IMR-90 (cell line): ENCODE measurements around the gene ARF6. TPM values are rescaled to one million over a fixed set of nuclear protein-coding genes. Genes with fewer than 3 reads are reported as not detected.

Experiments used
- ATAC-seq: fragments of 200-7000 bp; cut with Tn5 transposase; 2 replicates; pipeline ENCODE4 v1.9.1; 2020; ENCODE audit warnings: low read depth, mild to moderate bottlenecking, moderate library complexity
- BruUV-seq: library from RNA; stranded (reverse); fragments of 400-500 nt; replicated peaks from 2 replicates; lab custom pipeline; 2021; lab: Mats Ljungman, UMichigan
- CTCF ChIA-PET: fragments of 300-600 bp; formaldehyde crosslinking; extraction: SDS; loops from one replicate; lab custom pipeline; 2021; ENCODE audit warnings: antibody characterized with exemption; lab: Yijun Ruan, JAX
- POLR2A ChIA-PET: fragments of 300-600 bp; sonication (Branson Sonifier 250); formaldehyde crosslinking; loops from one replicate; lab custom pipeline; 2022; ENCODE audit warnings: antibody characterized with exemption; ENCODE audit not compliant: unreplicated experiment; lab: Charles Lee
- DNase-seq: peaks from one replicate; pipeline ENCODE4 v3.0.0; 2013
- H2AFZ ChIP-seq: replicated peaks from 2 replicates; pipeline ENCODE3; 2013; ENCODE audit warnings: low read length, mild to moderate bottlenecking; ENCODE audit not compliant: poor library complexity
- H2AK5ac ChIP-seq: 2 replicates; pipeline ENCODE4 v1.6.1; 2013; ENCODE audit warnings: low read depth, low read length, inconsistent platforms
- H2AK9ac ChIP-seq: replicated peaks from 2 replicates; pipeline ENCODE3; 2013; ENCODE audit warnings: mild to moderate bottlenecking, low read depth, low read length, moderate library complexity; ENCODE audit not compliant: poor library complexity
- H2BK120ac ChIP-seq: 2 replicates; pipeline ENCODE4 v1.6.1; 2013; ENCODE audit warnings: low read depth, low read length, inconsistent platforms
- H2BK15ac ChIP-seq: 3 replicates; pipeline ENCODE4 v1.6.1; 2013; ENCODE audit warnings: low read depth, low read length, inconsistent platforms
- H2BK20ac ChIP-seq: 2 replicates; pipeline ENCODE4 v1.6.1; 2013; ENCODE audit warnings: low read depth, mild to moderate bottlenecking, inconsistent platforms, low read length, moderate library complexity
- H2BK5ac ChIP-seq: 2 replicates; pipeline ENCODE4 v1.6.1; 2013; ENCODE audit warnings: mild to moderate bottlenecking, low read depth, low read length, inconsistent platforms; ENCODE audit not compliant: poor library complexity, severe bottlenecking
- H3K14ac ChIP-seq: replicated peaks from 2 replicates; pipeline ENCODE4 v1.6.1; 2013; ENCODE audit warnings: low read depth, low read length, inconsistent platforms
- H3K18ac ChIP-seq: 2 replicates; pipeline ENCODE4 v1.6.1; 2013; ENCODE audit warnings: low read depth, low read length, control low read depth
- H3K23ac ChIP-seq: 2 replicates; pipeline ENCODE4 v1.6.1; 2013; ENCODE audit warnings: low read depth, low read length, inconsistent platforms
- H3K27ac ChIP-seq: 2 replicates; pipeline ENCODE4 v1.5.1; 2013; ENCODE audit warnings: mild to moderate bottlenecking, control low read depth, low read length; ENCODE audit not compliant: insufficient read depth
- H3K27me3 ChIP-seq: 2 replicates; pipeline ENCODE4 v1.6.1; 2013; ENCODE audit warnings: low read length; ENCODE audit not compliant: control insufficient read depth, insufficient read depth
- H3K36me3 ChIP-seq: 2 replicates; pipeline ENCODE4 v1.6.1; 2013; ENCODE audit warnings: low read length, mixed read lengths; ENCODE audit not compliant: control insufficient read depth, insufficient read depth
- H3K4ac ChIP-seq: 2 replicates; pipeline ENCODE4 v1.6.1; 2013; ENCODE audit warnings: low read depth, low read length, inconsistent platforms
- H3K4me1 ChIP-seq: 2 replicates; pipeline ENCODE4 v1.6.1; 2013; ENCODE audit warnings: low read length, mixed read lengths; ENCODE audit not compliant: control insufficient read depth, insufficient read depth
- H3K4me2 ChIP-seq: 2 replicates; pipeline ENCODE4 v1.6.1; 2013; ENCODE audit warnings: low read depth, mild to moderate bottlenecking, control low read depth, low read length, moderate library complexity
- H3K4me3 ChIP-seq: 2 replicates; pipeline ENCODE4 v1.5.1; 2013; ENCODE audit warnings: low read depth, mild to moderate bottlenecking, control low read depth, low read length, moderate library complexity; ENCODE audit not compliant: insufficient read depth
- H3K56ac ChIP-seq: 2 replicates; pipeline ENCODE4 v1.6.1; 2013; ENCODE audit warnings: low read length, inconsistent platforms; ENCODE audit not compliant: insufficient read depth; ENCODE audit errors: extremely low read depth
- H3K79me1 ChIP-seq, 2 experiments: 2 replicates each; pipeline ENCODE4 v1.6.1; 2013; ENCODE audit warnings: low read length in 2 of 2, inconsistent platforms in 1 of 2, low read depth in 1 of 2
- H3K9ac ChIP-seq: 2 replicates; pipeline ENCODE4 v1.6.1; 2013; ENCODE audit warnings: low read depth, low read length, control low read depth
- H3K9me1 ChIP-seq: 2 replicates; pipeline ENCODE4 v1.6.1; 2013; ENCODE audit warnings: low read length, inconsistent platforms; ENCODE audit not compliant: insufficient read depth
- H3K9me3 ChIP-seq: 2 replicates; pipeline ENCODE4 v1.6.1; 2013; ENCODE audit warnings: low read length; ENCODE audit not compliant: control insufficient read depth, insufficient read depth
- H4K20me1 ChIP-seq: 2 replicates; pipeline ENCODE4 v1.6.1; 2013; ENCODE audit warnings: low read length, inconsistent platforms; ENCODE audit not compliant: insufficient read depth
- H4K5ac ChIP-seq: 2 replicates; pipeline ENCODE4 v1.6.1; 2013; ENCODE audit warnings: mild to moderate bottlenecking, low read depth, low read length, control low read depth
- H4K8ac ChIP-seq, 2 experiments: 2 replicates each; pipeline ENCODE4 v1.6.1; 2013; ENCODE audit warnings: low read depth in 2 of 2, low read length in 2 of 2, control low read depth in 1 of 2, inconsistent platforms in 1 of 2
- H4K91ac ChIP-seq: 2 replicates; pipeline ENCODE4 v1.6.1; 2013; ENCODE audit warnings: low read depth, low read length, inconsistent platforms; ENCODE audit not compliant: insufficient read depth
- BHLHE40 ChIP-seq: fragments of 150-350 bp; IDR thresholded peaks from 2 replicates; pipeline ENCODE4 v1.6.1; 2016; ENCODE audit warnings: mild to moderate bottlenecking, low read depth, low read length
- CEBPB ChIP-seq: IDR thresholded peaks from 2 replicates; pipeline ENCODE4 v1.6.1; 2012; ENCODE audit warnings: low read depth, low read length, improper control_type of control experiment
- CHD1 ChIP-seq: IDR thresholded peaks from 2 replicates; pipeline ENCODE4 v1.6.1; 2012; ENCODE audit warnings: low read depth, low read length, improper control_type of control experiment
- CTCF ChIP-seq: conservative IDR thresholded peaks from 2 replicates; pipeline ENCODE4 v1.5.1; 2012; ENCODE audit warnings: mild to moderate bottlenecking, low read depth, low read length, improper control_type of control experiment
- ELK1 ChIP-seq: fragments of 150-350 bp; IDR thresholded peaks from 2 replicates; pipeline ENCODE4 v1.6.1; 2016; ENCODE audit warnings: low read depth, mild to moderate bottlenecking, low read length, moderate library complexity, borderline replicate concordance
- FOS ChIP-seq: fragments of 150-350 bp; IDR thresholded peaks from 2 replicates; pipeline ENCODE4 v1.6.1; 2016; ENCODE audit warnings: low read depth, low read length
- MAFK ChIP-seq: IDR thresholded peaks from 2 replicates; pipeline ENCODE4 v1.6.1; 2012; ENCODE audit warnings: low read depth, low read length, improper control_type of control experiment
- MAZ ChIP-seq: IDR thresholded peaks from 2 replicates; pipeline ENCODE4 v1.6.1; 2012; ENCODE audit warnings: low read depth, mild to moderate bottlenecking, low read length, improper control_type of control experiment, moderate library complexity, borderline replicate concordance
- MXI1 ChIP-seq: IDR thresholded peaks from 2 replicates; pipeline ENCODE4 v1.6.1; 2012; ENCODE audit warnings: low read depth, mild to moderate bottlenecking, low read length, moderate library complexity, borderline replicate concordance
- NFE2L2 ChIP-seq: fragments of 150-350 bp; IDR thresholded peaks from 2 replicates; pipeline ENCODE4 v1.6.1; 2016; ENCODE audit warnings: low read depth, mild to moderate bottlenecking, low read length
- POLR2A ChIP-seq: IDR thresholded peaks from 2 replicates; pipeline ENCODE4 v1.6.1; 2012; ENCODE audit warnings: mild to moderate bottlenecking, low read depth, low read length
- RAD21 ChIP-seq: IDR thresholded peaks from 2 replicates; pipeline ENCODE4 v1.6.1; 2012; ENCODE audit warnings: low read length, improper control_type of control experiment
- RCOR1 ChIP-seq: IDR thresholded peaks from 2 replicates; pipeline ENCODE4 v1.6.1; 2012; ENCODE audit warnings: mild to moderate bottlenecking, low read length, improper control_type of control experiment; ENCODE audit not compliant: insufficient replicate concordance
- RFX5 ChIP-seq: IDR thresholded peaks from 2 replicates; pipeline ENCODE4 v1.8.0; 2012; ENCODE audit warnings: low read depth, mild to moderate bottlenecking, low read length, moderate library complexity
- SMC3 ChIP-seq: fragments of 150-350 bp; IDR thresholded peaks from 2 replicates; pipeline ENCODE4 v1.6.1; 2016; ENCODE audit warnings: low read depth, mild to moderate bottlenecking, antibody characterized with exemption, low read length, moderate library complexity
- USF2 ChIP-seq: fragments of 150-350 bp; IDR thresholded peaks from 2 replicates; pipeline ENCODE4 v1.6.1; 2017; ENCODE audit warnings: mild to moderate bottlenecking, antibody characterized with exemption, low read length, low read depth
- WGBS, 2 experiments: methylation state at CpG; one replicate each; pipeline versions ENCODE4 v1.1.5 to v1.1.7; 2013; ENCODE audit warnings: missing lambda C conversion rate in 2 of 2; ENCODE audit not compliant: insufficient read length in 1 of 2; ENCODE audit errors: extremely low coverage in 2 of 2; 5-methylcytosine and 5-hydroxymethylcytosine counted together
- dilution Hi-C: fragments of 300-500 bp; cut with HindIII; formaldehyde crosslinking; loops from one replicate; pipeline ENCODE4 v1.14.3; 2018; ENCODE audit warnings: low sequenced_read_pairs; ENCODE audit not compliant: unreplicated experiment
- in situ Hi-C: fragments of 300-500 bp; cut with MboI; formaldehyde crosslinking; loops from 3 replicates; pipeline ENCODE4 v1.14.3; 2019; ENCODE audit warnings: low sequenced_read_pairs, inconsistent platforms, mixed read lengths
- intact Hi-C: fragments of 100-400 bp; cut with micrococcal nuclease; formaldehyde crosslinking; loops from 2 replicates; pipeline ENCODE4 v1.10.0; 2022
- polyA plus RNA-seq, 3 experiments: library from polyadenylated mRNA; depleted of rRNA; stranded (reverse); fragments of >200 nt; gene quantifications; 2 replicates each; pipeline ENCODE4 v1.2.3, GENCODE V29; 2012; ENCODE audit warnings: low replicate concordance in 1 of 3
- total RNA-seq: library from RNA; depleted of rRNA; stranded (reverse); fragments of >200 nt; gene quantifications from 2 replicates; pipeline ENCODE4 v1.2.3, GENCODE V29; 2012

The ARF6 gene
- total and polyA plus RNA-seq, 2 of the 4 experiments (the other 2 are of a cell fraction), result 32.1 to 40.1 TPM

DNA sequence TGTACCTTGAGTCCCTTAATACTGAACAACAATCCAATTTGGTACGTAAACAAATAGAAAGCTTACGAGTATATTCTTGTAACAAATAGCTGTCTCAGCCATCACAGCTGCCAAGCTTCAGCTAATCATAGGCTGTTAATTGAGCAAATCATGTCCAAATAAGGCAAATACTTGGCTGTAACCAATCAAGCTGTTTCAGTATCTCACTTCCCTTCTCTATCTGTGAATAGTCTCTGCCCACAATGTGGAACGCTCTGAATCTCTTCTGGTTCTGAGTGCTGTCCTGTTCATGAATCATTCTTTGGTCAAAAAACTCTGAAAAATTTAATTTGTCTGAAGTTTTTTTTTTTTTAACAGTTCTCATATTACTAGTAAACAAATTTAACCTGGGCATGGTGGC lies 34.5 kb upstream of the ARF6 start:
- no peak overlapping the region for H2AFZ ChIP-seq
- no peak overlapping the region for H2BK120ac ChIP-seq
- no peak overlapping the region for H3K4ac ChIP-seq
- H3K79me1 ChIP-seq, result peaks cover 3 to 11% of the 10 kb centered on the region in 2 experiments; a peak in 3 of 4 replicates
- DNase-seq (no peak), ATAC-seq (no peak)
- no peaks in the 10 kb centered on the region for H3K27me3 ChIP-seq
- H3K4me3 ChIP-seq, result no peak overlapping the region
- no peaks in the 10 kb centered on the region for H3K9me3 ChIP-seq
- no peak overlapping the region for H3K14ac ChIP-seq
- no peaks in the 10 kb centered on the region for H4K20me1 ChIP-seq
- intact Hi-C loops (no loop called here), in situ Hi-C loops (no loop called here), dilution Hi-C loops (loop anchor here (25.0 kb wide), 1 partner anchor 129 kb away; no protein-coding TSS in a partner anchor)
- no peak overlapping the region for H3K4me2 ChIP-seq
- ChIA-PET CTCF (no interaction called here), POLR2A (interaction anchor here (0.6 kb wide), 1 partner anchor 882 kb away, joined by 4 read pairs; no protein-coding TSS in a partner anchor)
- no peak overlapping the region for H2BK20ac ChIP-seq
- H3K56ac ChIP-seq, result no peak overlapping the region
- H3K18ac ChIP-seq, result no peak overlapping the region
- no peak for TF ChIP-seq SMC3
- no peak for TF ChIP-seq MAZ
- TF ChIP-seq USF2, result no peak
- TF ChIP-seq CTCF, result no peak
- TF ChIP-seq POLR2A, result no peak
- TF ChIP-seq CEBPB, result no peak
- no peak for TF ChIP-seq MXI1
- no peak for TF ChIP-seq ELK1
- TF ChIP-seq CHD1, result no peak
- TF ChIP-seq RFX5, result no peak
- TF ChIP-seq FOS, result no peak
- TF ChIP-seq RAD21, result no peak
- no peak for TF ChIP-seq BHLHE40
- no peak for TF ChIP-seq NFE2L2
- TF ChIP-seq RCOR1, result no peak
- TF ChIP-seq MAFK, result no peak
- no TSS peak for BruUV-seq
- H4K91ac ChIP-seq, result no peak overlapping the region
- H2AK5ac ChIP-seq, result no peak overlapping the region
- H2BK15ac ChIP-seq, result no peak overlapping the region
- no peak overlapping the region for H3K27ac ChIP-seq
- H3K4me1 ChIP-seq, result peaks cover 3% of the 10 kb centered on the region; the same call in 1 of the 2 replicates
- no peak overlapping the region for H4K5ac ChIP-seq
- no peak overlapping the region for H3K9ac ChIP-seq
- no peak overlapping the region for H4K8ac ChIP-seq
- H2BK5ac ChIP-seq, result no peak overlapping the region
- H3K9me1 ChIP-seq, result peaks cover 3% of the 10 kb centered on the region
- no peaks in the 10 kb centered on the region for H3K36me3 ChIP-seq
- H3K23ac ChIP-seq, result no peak overlapping the region
- no peak overlapping the region for H2AK9ac ChIP-seq
- WGBS, 2 experiments, result 79% methylated on average over 2 of the region's 3 CpGs; no CpG with 5 or more reads in 1 of the 2 experiments
